ENCODE measurements around the gene PDE4D. TPM values are rescaled to one million over a fixed set of nuclear protein-coding genes. Genes with fewer than 3 reads are reported as not detected.

The PDE4D gene
- total and polyA plus RNA-seq, 2 of the 4 experiments (the other 2 are of a cell fraction): 1.4 to 7.9 TPM

DNA sequence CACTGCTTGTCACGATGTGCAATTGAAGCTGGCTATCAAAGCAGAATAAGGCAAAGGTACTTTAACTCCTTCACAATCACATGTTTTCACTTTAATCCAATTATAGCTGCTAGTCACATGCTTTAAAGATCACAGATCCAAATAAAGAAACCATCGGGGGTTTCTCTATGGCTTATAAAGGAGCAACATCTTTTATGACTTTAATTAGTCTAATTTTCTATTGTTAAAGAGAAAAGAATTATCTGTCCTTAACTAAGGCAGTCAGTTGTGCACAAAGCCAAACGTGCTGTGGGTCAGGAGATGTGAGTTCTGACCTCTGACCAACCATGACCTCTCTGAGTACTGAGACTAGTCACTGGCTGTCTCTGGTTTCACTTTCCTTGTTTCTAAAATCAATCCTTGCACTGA is 749.6 kb downstream of the PDE4D start:
- H3K4ac ChIP-seq (ENCODE audit: low read depth, low read length): no peak overlapping the region
- no peaks in the 10 kb centered on the region for H3K27me3 ChIP-seq (ENCODE audit: control insufficient read depth, insufficient read depth, low read length)
- peak overlapping the region; percentile 24 for H2BK5ac ChIP-seq (ENCODE audit: low read depth, low read length, poor library complexity, severe bottlenecking)
- no TSS peak for BruUV-seq (replicated peaks)
- no peak overlapping the region for H4K8ac ChIP-seq (ENCODE audit: low read depth in 2 of 2, low read length in 2 of 2)
- H3K14ac ChIP-seq (replicated peaks; ENCODE audit: low read depth, low read length): no peak overlapping the region
- H3K36me3 ChIP-seq (ENCODE audit: control insufficient read depth, insufficient read depth, low read length): no peaks in the 10 kb centered on the region
- H3K9me3 ChIP-seq (ENCODE audit: control insufficient read depth, insufficient read depth, low read length): no peaks in the 10 kb centered on the region
- no peaks in the 10 kb centered on the region for H3K79me1 ChIP-seq (ENCODE audit: low read depth in 1 of 2, low read length in 2 of 2)
- H2BK15ac ChIP-seq (ENCODE audit: low read depth, low read length): no peak overlapping the region
- 0 out of 2 replicates have a peak overlapping the region, but pooled peaks have one; percentile 36 for H2AK5ac ChIP-seq (ENCODE audit: low read depth, low read length)
- no peak overlapping the region for H2BK20ac ChIP-seq (ENCODE audit: low read depth, low read length)
- 0 out of 2 replicates have a peak, but pooled peaks cover 2% of the 10 kb centered on the region for H3K4me1 ChIP-seq (ENCODE audit: control insufficient read depth, insufficient read depth, low read length)
- DNase-seq (no peak), ATAC-seq (ENCODE audit: low read depth) (peak; percentile 29; the same call in 1 of the 2 replicates)
- no peak overlapping the region for H3K27ac ChIP-seq (ENCODE audit: insufficient read depth, low read length)
- intact Hi-C loops (cut with micrococcal nuclease): no loop called here
- H3K9me1 ChIP-seq (ENCODE audit: insufficient read depth, low read length): no peaks in the 10 kb centered on the region
- no peak overlapping the region for H2BK120ac ChIP-seq (ENCODE audit: low read depth, low read length)
- peak overlapping the region; percentile 10; the same call in 1 of the 2 replicates for H4K5ac ChIP-seq (ENCODE audit: low read depth, low read length)
- H3K4me2 ChIP-seq (ENCODE audit: low read depth, low read length): peak overlapping the region; percentile 37
- dilution Hi-C loops (cut with HindIII; ENCODE audit: low sequenced_read_pairs, unreplicated experiment): no loop called here
- ChIA-PET POLR2A (ENCODE audit: unreplicated experiment) (interaction anchor here (0.6 kb wide), 2 partner anchors 12 to 16 kb away, joined by 3 read pairs; no protein-coding TSS in a partner anchor), CTCF (interaction anchor here (0.7 kb wide), 1 partner anchor 111 kb away, joined by 3 read pairs; no protein-coding TSS in a partner anchor)
- H3K9ac ChIP-seq (ENCODE audit: low read depth, low read length): no peak overlapping the region
- no peaks in the 10 kb centered on the region for H4K20me1 ChIP-seq (ENCODE audit: insufficient read depth, low read length)
- H2AK9ac ChIP-seq (replicated peaks; ENCODE audit: low read depth, low read length, poor library complexity): no peak overlapping the region
- no peak overlapping the region for H2AFZ ChIP-seq (replicated peaks; ENCODE audit: low read length, poor library complexity)
- WGBS, 2 experiments (ENCODE audit: extremely low coverage in 2 of 2, insufficient read length in 1 of 2): no CpG with 5 or more reads among the region's 3 CpGs
- H3K18ac ChIP-seq (ENCODE audit: low read depth, low read length): peak overlapping the region; percentile 71; the same call in 1 of the 2 replicates
- no peak overlapping the region for H3K56ac ChIP-seq (ENCODE audit: extremely low read depth, insufficient read depth, low read length)
- in situ Hi-C loops (cut with MboI; ENCODE audit: low sequenced_read_pairs): no loop called here
- H3K4me3 ChIP-seq (ENCODE audit: insufficient read depth, low read depth, low read length): no peak overlapping the region
- no peak overlapping the region for H3K23ac ChIP-seq (ENCODE audit: low read depth, low read length)
- TF ChIP-seq MAFK (IDR thresholded peaks at IDR 0.05; ENCODE audit: low read depth, low read length): no peak
- TF ChIP-seq CEBPB (IDR thresholded peaks at IDR 0.05; ENCODE audit: low read depth, low read length): no peak
- TF ChIP-seq BHLHE40 (IDR thresholded peaks at IDR 0.05; ENCODE audit: low read depth, low read length): no peak
- TF ChIP-seq FOS (IDR thresholded peaks at IDR 0.05; ENCODE audit: low read depth, low read length): no peak
- no peak for TF ChIP-seq CTCF (conservative IDR thresholded peaks at IDR 0.05; ENCODE audit: low read depth, low read length)
- no peak for TF ChIP-seq MAZ (IDR thresholded peaks at IDR 0.05; ENCODE audit: borderline replicate concordance, low read depth, low read length)
- peak overlapping the region; percentile 12; the same call in 1 of the 2 replicates for H4K91ac ChIP-seq (ENCODE audit: insufficient read depth, low read depth, low read length)

Data from IMR-90 (cell line).